Fibroblast of villous mesenchyme (primary cell): ENCODE data around the gene NTF3. TPM values are rescaled to one million over a fixed set of nuclear protein-coding genes. Genes with fewer than 3 reads are reported as not detected.

Source experiments
- DNase-seq: peaks from one replicate; pipeline ENCODE4 v3.0.0-alpha.2; 2010; ENCODE audit warnings: low read depth
- H3K4me3 ChIP-seq: 2 replicates; pipeline ENCODE4 v1.5.1; 2011; ENCODE audit warnings: low read depth, mild to moderate bottlenecking, low read length
- total RNA-seq: library from RNA; depleted of rRNA; stranded (reverse); fragments of >200 nt; gene quantifications from 2 replicates; pipeline ENCODE4 v1.2.3, GENCODE V29; 2012
- TF ChIP-seq, protein P1 (sequence below): IDR thresholded peaks from 2 replicates; pipeline ENCODE4 v1.5.1; 2012; ENCODE audit warnings: low read depth, mild to moderate bottlenecking, low read length; ENCODE audit not compliant: insufficient read depth

NTF3 gene
- total RNA-seq, 1 donor, result 2.2 TPM

- DNase-seq, result no peak
- TF ChIP-seq, protein P1, sequence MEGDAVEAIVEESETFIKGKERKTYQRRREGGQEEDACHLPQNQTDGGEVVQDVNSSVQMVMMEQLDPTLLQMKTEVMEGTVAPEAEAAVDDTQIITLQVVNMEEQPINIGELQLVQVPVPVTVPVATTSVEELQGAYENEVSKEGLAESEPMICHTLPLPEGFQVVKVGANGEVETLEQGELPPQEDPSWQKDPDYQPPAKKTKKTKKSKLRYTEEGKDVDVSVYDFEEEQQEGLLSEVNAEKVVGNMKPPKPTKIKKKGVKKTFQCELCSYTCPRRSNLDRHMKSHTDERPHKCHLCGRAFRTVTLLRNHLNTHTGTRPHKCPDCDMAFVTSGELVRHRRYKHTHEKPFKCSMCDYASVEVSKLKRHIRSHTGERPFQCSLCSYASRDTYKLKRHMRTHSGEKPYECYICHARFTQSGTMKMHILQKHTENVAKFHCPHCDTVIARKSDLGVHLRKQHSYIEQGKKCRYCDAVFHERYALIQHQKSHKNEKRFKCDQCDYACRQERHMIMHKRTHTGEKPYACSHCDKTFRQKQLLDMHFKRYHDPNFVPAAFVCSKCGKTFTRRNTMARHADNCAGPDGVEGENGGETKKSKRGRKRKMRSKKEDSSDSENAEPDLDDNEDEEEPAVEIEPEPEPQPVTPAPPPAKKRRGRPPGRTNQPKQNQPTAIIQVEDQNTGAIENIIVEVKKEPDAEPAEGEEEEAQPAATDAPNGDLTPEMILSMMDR, result no peak
- no peak overlapping the region for H3K4me3 ChIP-seq
Observed at GRCh38 chr12:5503774-5504173, 71.9 kb downstream of the NTF3 start.

DNA sequence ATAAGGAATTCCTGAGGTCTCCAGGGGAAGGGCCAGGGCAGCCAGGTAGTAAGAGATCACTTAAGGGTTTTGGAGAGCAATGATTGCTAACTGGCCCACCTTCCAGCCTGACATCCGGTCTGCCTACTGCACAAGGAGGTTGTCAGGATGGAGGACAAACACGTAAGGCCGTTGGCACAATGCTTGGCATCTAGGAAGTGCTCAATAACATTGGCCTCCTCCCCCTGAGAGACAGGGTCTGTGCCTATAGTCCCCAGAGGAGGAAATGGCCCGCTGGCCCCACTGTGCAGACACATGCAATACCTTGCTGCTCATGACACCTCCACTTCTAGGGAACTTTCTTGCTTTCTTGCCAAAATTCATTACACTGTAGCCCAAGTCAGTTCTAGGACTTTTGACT, 73.2 kb downstream of the NTF3 start:
- TF ChIP-seq, protein P1, result no peak
- no peak for DNase-seq
- no peak overlapping the region for H3K4me3 ChIP-seq

DNA sequence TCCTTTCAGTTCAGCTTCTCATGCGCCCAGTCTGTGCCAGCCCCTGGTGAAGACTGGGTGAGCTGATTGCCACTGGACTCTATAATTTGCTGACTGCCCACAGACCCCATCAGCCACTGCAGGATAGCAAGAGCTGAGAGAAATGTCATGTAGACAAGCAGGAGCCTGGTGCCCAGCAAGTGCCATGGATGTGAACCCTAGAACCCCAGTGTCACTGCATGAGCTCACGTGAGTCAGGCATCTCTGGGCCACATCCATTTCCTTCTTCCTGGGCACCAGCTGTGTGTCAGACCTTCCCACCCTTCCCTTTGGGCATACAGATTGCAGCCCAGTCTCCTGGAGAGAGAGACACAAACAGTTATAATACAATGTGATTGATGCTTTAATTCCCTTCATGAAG, 73.8 kb downstream of the NTF3 start:
- TF ChIP-seq, protein P1, result no peak
- no peak overlapping the region for H3K4me3 ChIP-seq
- no peak for DNase-seq

GRCh38 chr12:5506295-5506694, 74.4 kb downstream of the NTF3 start:
- no peak overlapping the region for H3K4me3 ChIP-seq
- TF ChIP-seq, protein P1, result no peak
- no peak for DNase-seq

DNA sequence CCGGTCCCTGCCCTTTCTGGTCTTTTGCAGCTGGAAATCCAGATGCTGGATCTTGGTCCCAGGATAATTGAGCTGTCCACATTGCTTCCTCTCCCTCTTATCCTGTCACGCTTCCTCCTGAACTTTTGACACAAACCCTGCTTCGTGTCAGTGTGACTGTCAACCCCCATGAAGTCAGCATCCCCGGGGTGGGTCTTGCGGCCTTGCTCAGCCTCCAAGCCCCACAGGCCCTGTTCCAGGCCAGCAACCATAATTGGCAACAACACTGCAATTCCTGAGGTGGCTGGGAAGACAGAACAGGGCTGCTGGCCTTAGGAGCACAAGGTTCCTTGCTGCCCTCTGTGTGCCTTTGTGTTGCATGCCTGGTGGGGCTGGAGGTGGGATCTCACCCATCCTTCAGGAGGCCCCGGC, 74.9 kb downstream of the NTF3 start:
- no peak for DNase-seq
- TF ChIP-seq, protein P1, result no peak
- H3K4me3 ChIP-seq, result no peak overlapping the region

GRCh38 chr12:5507401-5507935, 75.6 kb downstream of the NTF3 start:
- DNase-seq, result no peak
- TF ChIP-seq, protein P1, result no peak

GRCh38 chr12:5507944-5508343, 76.0 kb downstream of the NTF3 start:
- TF ChIP-seq, protein P1, result no peak
- no peak for DNase-seq

More at GRCh38 chr12:5507401-5507935, 75.6 kb downstream of the NTF3 start:
- H3K4me3 ChIP-seq, result no peak overlapping the region

More at GRCh38 chr12:5507944-5508343, 76.0 kb downstream of the NTF3 start:
- H3K4me3 ChIP-seq, result no peak overlapping the region
